Measurements from ENCODE around the gene KAZN. TPM values are rescaled to one million over a fixed set of nuclear protein-coding genes. Genes with fewer than 3 reads are reported as not detected.

Gene KAZN
- total RNA-seq, 4 donors from 2014 or later: 0.77 to 12.3 (median 4.9) TPM

- Histone ChIP-seq H3K27me3 (no peaks in the 10 kb centered on the region), H3K27ac (no peak overlapping the region), H3K36me3 (no peaks in the 10 kb centered on the region), H3K9me3 (no peaks in the 10 kb centered on the region), H3K4me3 (no peak overlapping the region), H3K4me1 (no peaks in the 10 kb centered on the region)
- DNase-seq: no peak
- intact Hi-C loops (cut with DNase I; ENCODE audit: low total_unique reads): no loop called here
- no peak for TF ChIP-seq POLR2A (IDR thresholded peaks at IDR 0.05)
- no peak for TF ChIP-seq CTCF (IDR thresholded peaks at IDR 0.05)
Measured at GRCh38 chr1:14891991-14892390, 293.5 kb downstream of the KAZN start.

GRCh38 chr1:14894811-14895560 lies 296.5 kb downstream of the KAZN start:
- no peak for TF ChIP-seq POLR2A (IDR thresholded peaks at IDR 0.05)
- no peak for TF ChIP-seq CTCF (IDR thresholded peaks at IDR 0.05)
- intact Hi-C loops (cut with DNase I; ENCODE audit: low total_unique reads): no loop called here
- DNase-seq: no peak
- no peaks in the 10 kb centered on the region for H3K9me3 ChIP-seq
- no peaks in the 10 kb centered on the region for H3K27me3 ChIP-seq
- no peak overlapping the region for H3K4me3 ChIP-seq
- no peaks in the 10 kb centered on the region for H3K36me3 ChIP-seq
- H3K27ac ChIP-seq: no peak overlapping the region
- no peaks in the 10 kb centered on the region for H3K4me1 ChIP-seq

- H3K9me3 ChIP-seq: no peaks in the 10 kb centered on the region
- H3K27ac ChIP-seq: no peak overlapping the region
- no peak overlapping the region for H3K4me3 ChIP-seq
- intact Hi-C loops (cut with DNase I; ENCODE audit: low total_unique reads): no loop called here
- no peak for TF ChIP-seq POLR2A (IDR thresholded peaks at IDR 0.05)
- TF ChIP-seq CTCF (IDR thresholded peaks at IDR 0.05): no peak
- no peak for DNase-seq
- H3K27me3 ChIP-seq: no peaks in the 10 kb centered on the region
- H3K4me1 ChIP-seq: no peaks in the 10 kb centered on the region
- H3K36me3 ChIP-seq: no peaks in the 10 kb centered on the region
Measured at GRCh38 chr1:14895727-14896126, 297.2 kb downstream of the KAZN start.

GRCh38 chr1:14896381-14897079 lies 298.0 kb downstream of the KAZN start:
- intact Hi-C loops (cut with DNase I; ENCODE audit: low total_unique reads): no loop called here
- no peaks in the 10 kb centered on the region for H3K4me1 ChIP-seq
- H3K36me3 ChIP-seq: no peaks in the 10 kb centered on the region
- H3K27me3 ChIP-seq: no peaks in the 10 kb centered on the region
- no peaks in the 10 kb centered on the region for H3K9me3 ChIP-seq
- no peak overlapping the region for H3K4me3 ChIP-seq
- DNase-seq: no peak
- H3K27ac ChIP-seq: no peak overlapping the region
- TF ChIP-seq POLR2A (IDR thresholded peaks at IDR 0.05): no peak
- TF ChIP-seq CTCF (IDR thresholded peaks at IDR 0.05): no peak

- intact Hi-C loops (cut with DNase I; ENCODE audit: low total_unique reads): no loop called here
Measured at GRCh38 chr1:14897080-14897449, 298.6 kb downstream of the KAZN start.

More at GRCh38 chr1:14897080-14897449, 298.6 kb downstream of the KAZN start:
- Histone ChIP-seq H3K36me3 (no peaks in the 10 kb centered on the region), H3K27me3 (no peaks in the 10 kb centered on the region), H3K4me1 (no peaks in the 10 kb centered on the region), H3K4me3 (no peak overlapping the region), H3K9me3 (no peaks in the 10 kb centered on the region), H3K27ac (no peak overlapping the region)
- no peak for DNase-seq
- no peak for TF ChIP-seq POLR2A (IDR thresholded peaks at IDR 0.05)
- TF ChIP-seq CTCF (IDR thresholded peaks at IDR 0.05): no peak
